Stimulated activated memory B cell treated with anti-CD40 and anti-IgM and Interleukin-4, amounts not matched to agents 10 μg/mL and 1 μg/mL and 100 μg/mL, for 72 hours (primary cell): ENCODE measurements around the gene NLRP5.
"Not testable (repeated sequence)": the region's sequence is repeated elsewhere in the genome, so short reads cannot be mapped to it uniquely, and the experiment has no call there.

ENCODE experiments used
- ATAC-seq: fragments of 150-1000 bp; cut with Tn5 transposase; 2 replicates; pipeline ENCODE4 v1.10.0; 2021
- H3K27ac Mint-ChIP-seq: one replicate; pipeline ENCODE4 v1.8.0; 2022; ENCODE audit warnings: mild to moderate bottlenecking, mixed read lengths
- H3K27me3 Mint-ChIP-seq: one replicate; pipeline ENCODE4 v1.8.0; 2022; ENCODE audit warnings: mixed read lengths
- H3K36me3 Mint-ChIP-seq: one replicate; pipeline ENCODE4 v1.8.0; 2022; ENCODE audit warnings: mixed read lengths
- H3K4me1 Mint-ChIP-seq: one replicate; pipeline ENCODE4 v1.8.0; 2022; ENCODE audit warnings: mixed read lengths
- H3K4me3 Mint-ChIP-seq: one replicate; pipeline ENCODE4 v1.8.0; 2022; ENCODE audit warnings: mild to moderate bottlenecking, moderate library complexity, mixed read lengths
- H3K9me3 Mint-ChIP-seq: one replicate; pipeline ENCODE4 v1.8.0; 2022; ENCODE audit warnings: mixed read lengths

Gene NLRP5

DNA sequence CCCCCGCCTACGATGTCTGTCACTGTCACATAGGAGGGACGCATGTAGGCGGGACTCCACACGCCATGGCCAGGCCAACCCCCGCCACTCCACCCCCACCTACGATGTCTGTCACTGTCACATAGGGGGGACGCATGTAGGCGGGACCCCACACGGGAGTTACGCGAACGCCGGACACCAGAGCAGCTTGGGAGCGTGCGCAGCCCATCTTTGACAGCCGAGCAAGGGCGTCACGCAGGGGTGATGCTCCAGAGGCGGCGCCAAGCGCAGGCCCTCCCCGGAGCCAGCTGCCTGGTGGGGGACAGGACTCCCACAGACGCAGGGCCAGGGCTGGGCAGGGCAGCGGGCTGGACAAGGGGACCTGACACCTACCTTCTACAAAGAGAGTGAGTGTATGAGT is 114.5 kb downstream of the NLRP5 start:
- no peaks in the 10 kb centered on the region for H3K27me3 Mint-ChIP-seq
- ATAC-seq: no peak
- no peak overlapping the region for H3K27ac Mint-ChIP-seq
- H3K4me1 Mint-ChIP-seq: peaks cover 16% of the 10 kb centered on the region
- H3K4me3 Mint-ChIP-seq: no peak overlapping the region
- H3K36me3 Mint-ChIP-seq: peaks cover 36% of the 10 kb centered on the region
- H3K9me3 Mint-ChIP-seq: no peaks in the 10 kb centered on the region

GRCh38 chr19:56101746-56102535 is 115.4 kb downstream of the NLRP5 start:
- no peak overlapping the region for H3K4me3 Mint-ChIP-seq
- no peak for ATAC-seq
- H3K36me3 Mint-ChIP-seq: peaks cover 44% of the 10 kb centered on the region
- H3K9me3 Mint-ChIP-seq: no peaks in the 10 kb centered on the region
- no peaks in the 10 kb centered on the region for H3K27me3 Mint-ChIP-seq
- H3K27ac Mint-ChIP-seq: no peak overlapping the region
- H3K4me1 Mint-ChIP-seq: peaks cover 25% of the 10 kb centered on the region

DNA sequence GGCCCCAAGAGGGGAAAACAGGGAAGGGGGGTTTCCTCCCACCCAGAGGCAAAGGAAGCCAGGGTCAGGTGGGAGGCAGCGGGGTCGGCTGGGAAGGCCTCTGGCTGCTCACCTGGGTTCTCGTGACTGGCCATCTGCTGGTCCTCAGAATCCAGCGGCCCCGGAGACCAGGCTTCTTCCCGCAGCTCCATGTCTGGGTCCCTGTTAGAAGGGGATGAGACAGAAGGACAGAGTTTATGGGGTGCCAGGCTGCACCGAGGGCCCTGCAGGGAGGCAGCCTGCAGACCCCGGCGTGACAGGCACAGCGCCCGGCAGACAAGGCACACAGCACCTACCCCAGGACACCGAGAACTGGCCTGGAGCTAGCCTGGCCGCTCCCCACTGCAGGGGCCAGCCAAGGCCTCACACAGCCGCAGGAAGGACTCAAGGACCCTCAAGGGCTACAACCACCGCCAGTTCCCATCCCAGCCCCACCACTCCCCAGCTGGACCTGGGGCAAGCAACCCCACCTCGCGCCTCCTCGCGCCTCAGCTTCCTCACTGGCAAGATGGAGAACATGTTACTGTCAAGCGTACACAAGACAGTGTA is 116.5 kb downstream of the NLRP5 start:
- no peak for ATAC-seq
- Mint-ChIP-seq H3K4me1 (peaks cover 37% of the 10 kb centered on the region), H3K27me3 (no peaks in the 10 kb centered on the region), H3K27ac (no peak overlapping the region), H3K4me3 (no peak overlapping the region), H3K9me3 (no peaks in the 10 kb centered on the region), H3K36me3 (peaks cover 49% of the 10 kb centered on the region)

GRCh38 chr19:56104423-56104822 is 117.8 kb downstream of the NLRP5 start:
- Mint-ChIP-seq H3K27ac (no peak overlapping the region), H3K4me1 (peaks cover 44% of the 10 kb centered on the region), H3K36me3 (peaks cover 49% of the 10 kb centered on the region), H3K9me3 (no peaks in the 10 kb centered on the region), H3K27me3 (no peaks in the 10 kb centered on the region), H3K4me3 (no peak overlapping the region)
- no peak for ATAC-seq

GRCh38 chr19:56105090-56105701 is 118.6 kb downstream of the NLRP5 start:
- peak; percentile 67 for ATAC-seq

DNA sequence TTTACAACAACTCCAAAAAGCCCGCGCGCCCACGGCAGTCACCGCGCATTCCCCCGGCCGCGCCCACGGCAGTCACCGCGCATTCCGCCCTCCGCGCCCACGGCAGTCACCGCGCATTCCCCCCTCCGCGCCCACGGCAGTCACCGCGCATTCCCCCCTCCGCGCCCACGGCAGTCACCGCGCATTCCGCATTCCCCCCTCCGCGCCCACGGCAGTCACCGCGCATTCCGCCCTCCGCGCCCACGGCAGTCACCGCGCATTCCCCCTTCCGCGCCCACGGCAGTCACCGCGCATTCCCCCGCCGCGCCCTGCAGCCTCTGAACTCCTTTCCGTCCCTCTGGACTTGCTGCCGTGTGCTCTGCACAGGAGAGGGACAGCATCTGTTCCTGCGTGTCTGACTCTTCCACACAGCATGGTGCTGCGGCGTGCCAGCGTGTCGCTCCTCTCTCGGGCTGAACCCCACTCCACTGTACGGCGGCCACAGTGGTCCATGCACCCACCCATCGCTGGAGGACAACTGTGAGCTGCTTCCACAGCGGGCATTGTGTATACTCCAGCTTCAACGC is 119.3 kb downstream of the NLRP5 start:
- H3K27me3 Mint-ChIP-seq, ATAC-seq, H3K9me3 Mint-ChIP-seq: not testable (repeated sequence)
- peaks cover 54% of the 10 kb centered on the region for H3K4me1 Mint-ChIP-seq
- H3K36me3 Mint-ChIP-seq: peaks cover 38% of the 10 kb centered on the region
- peak overlapping the region; percentile 48 for H3K4me3 Mint-ChIP-seq
- H3K27ac Mint-ChIP-seq: peak overlapping the region; percentile 59

More at GRCh38 chr19:56105090-56105701, 118.6 kb downstream of the NLRP5 start:
- Mint-ChIP-seq H3K4me1 (peaks cover 47% of the 10 kb centered on the region), H3K36me3 (peaks cover 41% of the 10 kb centered on the region), H3K27me3 (no peaks in the 10 kb centered on the region), H3K4me3 (peak overlapping the region; percentile 49), H3K9me3 (no peaks in the 10 kb centered on the region), H3K27ac (peak overlapping the region; percentile 59)

GRCh38 chr19:56106397-56106849 is 119.8 kb downstream of the NLRP5 start:
- Mint-ChIP-seq H3K4me1 (peaks cover 59% of the 10 kb centered on the region), H3K27me3 (no peaks in the 10 kb centered on the region), H3K36me3 (peaks cover 33% of the 10 kb centered on the region), H3K9me3 (no peaks in the 10 kb centered on the region), H3K27ac (peak overlapping the region; percentile 59), H3K4me3 (peak overlapping the region; percentile 48)
- no peak for ATAC-seq

DNA sequence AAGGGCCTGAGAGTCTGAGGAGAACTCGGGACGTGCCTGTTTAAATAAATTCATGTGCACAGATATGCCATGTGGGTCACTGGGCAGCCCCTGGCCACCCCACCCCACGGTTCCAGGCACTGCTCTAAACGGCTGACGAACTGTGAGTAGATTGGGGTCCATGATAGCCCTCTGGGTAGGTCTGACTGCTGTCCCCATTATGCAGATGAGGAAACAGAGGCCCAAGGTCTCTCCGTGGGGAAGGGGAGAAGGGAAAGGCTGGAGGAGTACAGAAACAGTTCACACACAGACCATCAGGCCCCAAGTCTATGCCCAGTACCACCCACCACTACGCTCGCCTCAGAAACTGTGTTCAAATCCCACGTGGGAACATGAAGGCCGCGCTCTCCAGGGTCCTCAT is 120.4 kb downstream of the NLRP5 start:
- Mint-ChIP-seq H3K4me3 (peak overlapping the region; percentile 23), H3K9me3 (no peaks in the 10 kb centered on the region), H3K27ac (peak overlapping the region; percentile 46), H3K4me1 (peaks cover 65% of the 10 kb centered on the region), H3K27me3 (no peaks in the 10 kb centered on the region), H3K36me3 (peaks cover 27% of the 10 kb centered on the region)
- no peak for ATAC-seq

- H3K4me1 Mint-ChIP-seq: peaks cover 72% of the 10 kb centered on the region
- peak overlapping the region; percentile 81 for H3K27ac Mint-ChIP-seq
Observed at GRCh38 chr19:56107626-56108351, 121.2 kb downstream of the NLRP5 start.

DNA sequence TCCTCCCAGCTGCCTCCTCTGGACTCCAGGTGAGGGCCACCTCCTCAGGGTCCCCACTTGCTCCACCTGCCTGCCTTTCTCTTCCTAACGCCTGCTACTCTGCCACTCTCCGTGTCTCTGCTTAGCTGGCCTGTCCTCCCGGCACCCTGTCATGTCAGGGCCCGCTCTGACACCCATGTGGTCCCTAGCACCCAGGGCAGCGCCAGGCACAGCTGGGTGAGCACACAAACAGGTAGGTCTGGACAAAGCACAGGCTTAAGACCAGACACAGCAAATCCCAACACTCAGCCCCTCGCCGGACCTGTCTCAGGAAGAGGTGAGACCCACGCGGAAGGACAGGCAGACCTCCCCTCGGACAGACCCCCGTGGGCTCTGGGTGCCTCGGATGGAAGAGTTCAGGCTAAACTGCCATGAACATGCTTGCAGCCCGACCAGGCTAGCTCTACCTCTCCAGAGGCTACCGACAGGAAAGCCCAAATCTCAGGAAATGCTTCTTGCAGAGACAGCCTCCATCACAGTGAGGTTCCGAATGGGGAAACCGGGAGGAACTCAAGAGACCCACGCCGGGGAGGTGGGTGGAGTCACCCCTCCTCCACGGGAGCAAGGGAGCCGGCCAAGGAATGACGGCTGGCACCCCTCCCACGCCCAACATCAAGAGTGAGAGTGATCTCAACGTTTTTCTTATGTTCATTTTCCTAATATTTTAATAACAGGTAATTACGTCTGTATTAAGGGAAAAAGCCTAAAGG is 122.0 kb downstream of the NLRP5 start:
- H3K36me3 Mint-ChIP-seq: peaks cover 23% of the 10 kb centered on the region
- H3K27ac Mint-ChIP-seq: peak overlapping the region; percentile 81
- ATAC-seq: no peak
- no peaks in the 10 kb centered on the region for H3K9me3 Mint-ChIP-seq
- H3K4me1 Mint-ChIP-seq: peaks cover 81% of the 10 kb centered on the region
- H3K4me3 Mint-ChIP-seq: no peak overlapping the region
- no peaks in the 10 kb centered on the region for H3K27me3 Mint-ChIP-seq

More at GRCh38 chr19:56107626-56108351, 121.2 kb downstream of the NLRP5 start:
- Mint-ChIP-seq H3K4me3 (no peak overlapping the region), H3K27me3 (no peaks in the 10 kb centered on the region), H3K36me3 (peaks cover 23% of the 10 kb centered on the region), H3K9me3 (no peaks in the 10 kb centered on the region)
- no peak for ATAC-seq

DNA sequence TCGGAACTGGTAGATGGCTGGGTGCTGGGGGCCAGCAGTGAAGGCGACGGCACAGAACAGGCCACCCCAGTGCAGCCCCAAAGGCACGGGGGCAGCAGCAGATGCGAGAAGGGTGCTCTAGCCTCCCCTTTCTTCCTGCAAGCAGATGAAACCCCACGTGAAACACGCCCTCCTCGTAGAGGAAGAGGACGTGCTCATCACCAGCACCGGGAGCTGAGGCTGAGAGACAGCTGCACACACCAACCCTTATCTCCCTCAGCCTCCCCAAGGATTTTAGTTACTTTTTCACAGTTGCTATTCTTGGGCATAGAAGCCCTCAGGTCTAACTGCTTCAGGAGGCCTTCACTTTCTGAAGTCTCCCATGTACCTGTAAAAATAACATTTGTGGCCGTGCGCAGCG is 122.7 kb downstream of the NLRP5 start:
- H3K36me3 Mint-ChIP-seq: peaks cover 23% of the 10 kb centered on the region
- H3K27me3 Mint-ChIP-seq: no peaks in the 10 kb centered on the region
- no peak for ATAC-seq
- peak overlapping the region; percentile 81 for H3K27ac Mint-ChIP-seq
- H3K4me1 Mint-ChIP-seq: peaks cover 87% of the 10 kb centered on the region
- H3K4me3 Mint-ChIP-seq: no peak overlapping the region
- no peaks in the 10 kb centered on the region for H3K9me3 Mint-ChIP-seq

DNA sequence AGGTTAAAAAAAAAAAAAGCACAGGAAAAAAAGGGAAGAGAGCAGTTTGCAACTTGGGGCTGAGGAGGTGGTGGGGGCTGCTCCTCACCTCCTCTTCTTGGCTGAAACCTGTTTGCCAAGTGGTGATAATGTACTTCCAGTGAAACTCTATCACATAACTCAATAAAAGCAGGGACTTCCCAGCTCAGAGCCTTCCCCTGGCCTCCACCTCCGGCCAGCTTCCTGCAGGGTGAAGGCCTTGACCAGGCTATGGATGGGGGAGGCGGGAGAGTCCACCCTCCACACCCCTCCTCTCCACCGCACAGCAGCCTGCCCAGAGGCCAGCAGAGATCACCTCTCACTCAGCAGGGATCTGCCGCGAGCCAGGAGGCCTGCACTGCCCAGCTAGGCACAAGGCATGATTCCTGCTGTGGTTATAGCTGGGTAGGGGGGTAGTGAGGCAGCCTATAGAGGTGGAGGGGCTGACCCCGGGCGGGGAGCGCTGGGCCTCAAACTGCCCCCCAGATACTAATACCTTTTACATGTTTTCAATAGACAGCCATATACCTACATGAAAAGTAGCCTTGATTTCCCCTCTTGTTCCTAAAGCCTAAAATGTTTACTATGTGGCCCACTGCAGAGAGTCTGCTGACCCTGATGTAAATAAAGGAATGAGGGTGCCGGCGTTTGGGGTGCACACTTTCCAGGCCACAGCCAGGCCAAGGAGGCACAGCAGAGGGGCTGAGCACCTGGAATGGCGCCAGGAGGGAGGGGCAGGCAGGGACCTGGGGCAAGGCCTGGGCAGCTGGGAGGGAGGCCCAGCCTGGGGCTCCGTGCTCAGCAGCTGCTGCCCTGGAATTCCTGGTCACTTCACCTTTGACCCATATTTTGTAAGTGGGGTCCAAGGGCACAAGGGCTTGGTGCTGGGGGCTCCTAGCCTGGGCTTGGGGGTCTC is 124.2 kb downstream of the NLRP5 start:
- Mint-ChIP-seq H3K27me3 (no peaks in the 10 kb centered on the region), H3K4me1 (peaks cover 84% of the 10 kb centered on the region), H3K4me3 (peak overlapping the region; percentile 77), H3K36me3 (peaks cover 28% of the 10 kb centered on the region), H3K9me3 (no peaks in the 10 kb centered on the region), H3K27ac (peak overlapping the region; percentile 95)
- ATAC-seq: no peak
